AG09309 (cell line): ENCODE measurements around the gene SEC11A.
A peak's percentile ranks its signal among the peaks of the same experiment; 100 is the strongest.

Experiments
- DNase-seq: peaks from one replicate; pipeline ENCODE4 v3.0.0-alpha.2; 2010; ENCODE audit warnings: low read depth
- H3K4me3 ChIP-seq: 2 replicates; pipeline ENCODE4 v1.5.1; 2011; ENCODE audit warnings: mild to moderate bottlenecking, low read depth, low read length, moderate library complexity; ENCODE audit not compliant: control insufficient read depth
- CTCF ChIP-seq: IDR thresholded peaks from 2 replicates; pipeline ENCODE4 v1.5.1; 2011; ENCODE audit warnings: mild to moderate bottlenecking, low read depth, low read length, inconsistent platforms; ENCODE audit not compliant: insufficient read depth, control insufficient read depth; ENCODE audit errors: missing control alignments

The SEC11A gene

GRCh38 chr15:84716036-84716732 lies at the start of gene SEC11A:
TSS of gene SEC11A (minus strand) at chr15:84716139. CDS start at chr15:84716075, 64 bp downstream.
- peak within 1 kb of the TSS; percentile 81 for H3K4me3 ChIP-seq
- no peak for TF ChIP-seq CTCF
- DNase-seq: peak; percentile 71

DNA sequence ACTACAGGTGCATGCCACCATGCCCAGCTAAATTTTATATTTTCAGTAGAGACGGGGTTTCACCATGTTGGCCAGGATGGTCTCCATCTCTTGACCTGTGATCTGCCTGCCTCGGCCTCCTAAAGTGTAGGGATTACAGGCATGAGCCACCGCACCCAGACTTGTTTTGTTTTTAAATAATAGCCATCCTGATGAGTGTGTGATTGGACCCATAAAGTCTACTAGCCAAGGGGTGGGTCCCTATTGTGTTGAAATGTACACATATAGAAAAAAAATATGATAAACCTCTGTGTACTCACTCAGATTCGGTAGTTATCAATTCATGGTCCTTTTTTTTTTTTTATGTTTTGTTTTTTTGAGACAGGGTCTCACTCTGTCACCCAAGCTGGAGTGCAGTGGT lies 49.7 kb upstream of the SEC11A start:
- DNase-seq: no peak
- TF ChIP-seq CTCF: no peak
- H3K4me3 ChIP-seq: no peak overlapping the region

GRCh38 chr15:84764989-84765388 lies 49.0 kb upstream of the SEC11A start:
- no peak for TF ChIP-seq CTCF
- DNase-seq: no peak

DNA sequence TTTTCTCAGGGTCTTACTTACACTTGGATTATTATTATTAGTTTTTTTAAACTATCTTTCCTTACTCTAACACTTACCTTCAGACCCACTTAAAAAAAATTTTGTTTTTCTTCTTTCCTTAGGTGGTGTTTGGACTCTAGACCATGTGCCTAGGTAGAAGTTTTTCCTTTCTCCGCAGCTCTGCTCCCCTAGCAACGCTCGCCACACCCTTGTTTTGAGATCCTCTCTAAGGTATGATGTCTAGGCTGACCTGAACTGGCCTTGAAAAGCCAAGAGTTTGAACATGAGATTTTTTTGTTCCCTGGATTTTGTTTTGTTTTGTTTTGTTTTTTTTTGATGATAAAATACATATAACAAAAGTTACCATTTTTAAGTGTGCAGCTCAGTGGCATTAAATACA lies 48.6 kb upstream of the SEC11A start:
- no peak for TF ChIP-seq CTCF
- no peak overlapping the region for H3K4me3 ChIP-seq
- DNase-seq: no peak

More at GRCh38 chr15:84764989-84765388, 49.0 kb upstream of the SEC11A start:
- no peak overlapping the region for H3K4me3 ChIP-seq

DNA sequence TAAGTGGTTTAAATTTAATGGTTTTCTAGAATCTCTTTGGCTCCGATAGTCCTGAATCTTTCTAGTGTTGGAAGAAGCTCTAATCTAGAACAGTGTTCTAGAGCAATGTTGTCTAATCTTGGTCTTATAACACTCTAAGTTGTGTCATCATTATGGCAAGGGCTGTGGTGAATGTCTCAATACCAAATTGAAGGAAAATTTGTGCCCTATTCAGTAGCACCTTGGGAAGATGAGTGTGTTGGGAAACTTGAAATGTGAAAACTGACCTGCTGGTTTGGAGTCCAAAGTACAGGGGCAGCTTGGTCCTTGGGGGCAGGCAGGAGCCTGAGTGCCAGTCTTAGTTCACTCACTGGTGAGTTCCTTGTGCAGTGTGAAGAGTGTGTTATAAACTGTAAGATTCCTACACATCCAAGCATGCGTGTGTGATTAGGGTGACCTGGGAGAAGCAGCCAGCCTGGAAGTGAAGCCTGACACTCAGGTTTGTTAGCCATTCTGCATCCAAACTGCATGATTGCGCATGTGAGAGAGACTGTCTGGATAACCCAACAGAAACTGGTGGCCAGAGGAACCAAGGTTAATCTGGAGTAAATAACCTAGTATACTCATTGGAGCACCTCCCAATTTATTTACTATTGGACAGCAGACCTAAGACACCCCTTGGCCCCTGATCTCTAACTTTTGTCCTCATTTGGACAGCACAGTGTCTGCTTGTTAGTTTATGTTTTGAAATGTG lies 47.1 kb upstream of the SEC11A start:
- no peak overlapping the region for H3K4me3 ChIP-seq
- no peak for TF ChIP-seq CTCF
- DNase-seq: no peak

- DNase-seq: no peak
- no peak for TF ChIP-seq CTCF
- H3K4me3 ChIP-seq: no peak overlapping the region
Measured at GRCh38 chr15:84761607-84762131, 45.7 kb upstream of the SEC11A start.
